K562 (cell line): ENCODE measurements around the gene MYO1H. TPM values are rescaled to one million over a fixed set of nuclear protein-coding genes. Genes with fewer than 3 reads are reported as not detected.

Experiments used
- ATAC-seq: fragments of 200-7000 bp; cut with Tn5 transposase; 3 replicates; pipeline ENCODE4 v1.9.1; 2020; ENCODE audit warnings: moderate library complexity
- BruUV-seq: library from RNA; stranded (reverse); fragments of 400-500 nt; replicated peaks from 2 replicates; lab custom pipeline; 2021; lab: Mats Ljungman, UMichigan
- CTCF ChIA-PET: fragments of 300-600 bp; formaldehyde crosslinking; extraction: SDS; loops from one replicate; lab custom pipeline; 2021; ENCODE audit warnings: low intra/inter-chr PET ratio; lab: Yijun Ruan, JAX
- POLR2A ChIA-PET: fragments of 300-600, 350-650 bp; sonication (Branson Sonifier 250); formaldehyde crosslinking; extraction: SDS; loops from one replicate; lab custom pipeline; 2021; ENCODE audit warnings: antibody characterized with exemption, inconsistent platforms; lab: Yijun Ruan, JAX
- DNase-seq, 4 experiments: peaks; one replicate each; pipeline versions ENCODE4 v3.0.0 to v3.0.0-alpha.2; 2011 to 2018; ENCODE audit warnings: low spot score in 3 of 4, mixed read lengths in 3 of 4; ENCODE audit errors: extremely low read depth in 1 of 4
- FAIRE-seq: peaks from 2 replicates; lab custom pipeline; 2011; peaks lifted over from hg19 to GRCh38; lab: Jason Lieb, UNC
- H2AFZ ChIP-seq: 2 replicates; pipeline ENCODE4 v1.6.0; 2011; ENCODE audit warnings: low read depth, low read length, control low read depth, inconsistent platforms
- H3K27ac ChIP-seq: fragments of 200-600 bp; 3 replicates; pipeline ENCODE4 v1.8.0; 2011; ENCODE audit warnings: low read depth, mild to moderate bottlenecking, control low read depth, inconsistent platforms, low read length, moderate library complexity, mixed read lengths; ENCODE audit errors: extremely low read depth
- H3K27me3 ChIP-seq, 2 experiments: fragments of 300-600 bp in 1 of 2; 2 replicates in 1 of 2; 3 replicates in 1 of 2; pipeline versions ENCODE4 v1.6.0 to v1.8.0; 2011; ENCODE audit warnings: inconsistent platforms in 2 of 2, low read length in 2 of 2, mild to moderate bottlenecking in 1 of 2, mixed read lengths in 1 of 2, moderate library complexity in 1 of 2; ENCODE audit not compliant: control insufficient read depth in 2 of 2, insufficient read depth in 2 of 2
- H3K36me3 ChIP-seq: fragments of 300-600 bp; 3 replicates; pipeline ENCODE4 v1.8.0; 2011; ENCODE audit warnings: mild to moderate bottlenecking, low read length, inconsistent platforms; ENCODE audit not compliant: control insufficient read depth, insufficient read depth
- H3K4me1 ChIP-seq, 2 experiments: fragments of 200-600 bp in 1 of 2; replicated peaks in 1 of 2; 2 replicates in 1 of 2; 3 replicates in 1 of 2; pipeline versions ENCODE4 v1.5.1 to v1.8.0; 2011; ENCODE audit warnings: inconsistent platforms in 2 of 2, low read length in 2 of 2, mild to moderate bottlenecking in 1 of 2, mixed read lengths in 1 of 2, moderate library complexity in 1 of 2; ENCODE audit not compliant: control insufficient read depth in 2 of 2, insufficient read depth in 2 of 2
- H3K4me2 ChIP-seq: 2 replicates; pipeline ENCODE4 v1.6.1; 2011; ENCODE audit warnings: low read length, control low read depth, inconsistent platforms, mixed read lengths; ENCODE audit not compliant: insufficient read depth
- H3K4me3 ChIP-seq: fragments of 200-600 bp; sonication (generic), shearing (Covaris generic); 2 replicates; pipeline ENCODE4 v1.5.1; 2016; ENCODE audit warnings: control low read depth, inconsistent platforms
- H3K79me2 ChIP-seq: fragments of 200-600 bp; 3 replicates; pipeline ENCODE4 v1.8.0; 2011; ENCODE audit warnings: low read length, inconsistent platforms; ENCODE audit not compliant: control insufficient read depth, insufficient read depth
- H3K9ac ChIP-seq, 2 experiments: 2 replicates each; pipeline versions ENCODE4 v1.6.0 to v1.6.1; 2011; ENCODE audit warnings: low read depth in 2 of 2, low read length in 2 of 2, control low read depth in 1 of 2, inconsistent platforms in 1 of 2, mild to moderate bottlenecking in 1 of 2, mixed read lengths in 1 of 2; ENCODE audit not compliant: insufficient read depth in 1 of 2
- H3K9me1 ChIP-seq: one replicate; pipeline ENCODE4 v1.6.0; 2011; ENCODE audit warnings: inconsistent platforms, mild to moderate bottlenecking, low read length, moderate library complexity; ENCODE audit not compliant: control insufficient read depth, insufficient read depth
- H3K9me3 ChIP-seq: replicated peaks from 2 replicates; pipeline ENCODE4 v1.5.1; 2011; ENCODE audit warnings: low read depth, low read length, inconsistent platforms; ENCODE audit not compliant: control insufficient read depth, insufficient read depth
- H4K20me1 ChIP-seq: replicated peaks from 2 replicates; pipeline ENCODE4 v1.6.1; 2011; ENCODE audit warnings: low read length, inconsistent platforms, mixed read lengths; ENCODE audit not compliant: control insufficient read depth, insufficient read depth
- CTCF ChIP-seq, 3 experiments: IDR thresholded peaks in 2 of 3; conservative IDR thresholded peaks in 1 of 3; 2 replicates each; pipeline ENCODE4 v1.5.1; 2011 to 2012; ENCODE audit warnings: low read length in 3 of 3, mild to moderate bottlenecking in 3 of 3, control low read depth in 2 of 3, improper control_type of control experiment in 1 of 3, inconsistent platforms in 1 of 3, low read depth in 1 of 3, mixed read lengths in 1 of 3, moderate library complexity in 1 of 3; ENCODE audit not compliant: insufficient read depth in 2 of 3
- HDGF ChIP-seq: fragments of 450-650 bp; IDR thresholded peaks from 2 replicates; pipeline ENCODE4 v1.6.1; 2016
- REST ChIP-seq, 2 experiments: fragments of 450-650 bp; formaldehyde crosslinking in 1 of 2; IDR thresholded peaks; 2 replicates each; pipeline versions ENCODE4 v1.4.0 to v1.6.1; 2014 to 2020; ENCODE audit warnings: mild to moderate bottlenecking in 2 of 2, borderline replicate concordance in 1 of 2, low read depth in 1 of 2
- SMARCA5 ChIP-seq: fragments of 450-650 bp; IDR thresholded peaks from 2 replicates; pipeline ENCODE4 v1.6.1; 2016
- TSC22D4 ChIP-seq: fragments of 450-650 bp; IDR thresholded peaks from 2 replicates; pipeline ENCODE4 v1.6.1; 2016; ENCODE audit warnings: missing genetic modification characterization, missing biosample characterization, control low read depth
- ZNF707 ChIP-seq: fragments of 250-450 bp; sonication (Bioruptor Pico); conservative IDR thresholded peaks from 2 replicates; pipeline ENCODE4 v1.8.0; 2022; ENCODE audit warnings: inconsistent platforms, mild to moderate bottlenecking, moderate library complexity
- WGBS: fragments of 100-300 bp; shearing (Covaris generic); methylation state at CpG from one replicate; pipeline ENCODE4 v1.1.6; 2016; ENCODE audit warnings: low coverage, mixed read lengths; ENCODE audit not compliant: insufficient coverage; ENCODE audit errors: missing lambda C conversion rate; 5-methylcytosine and 5-hydroxymethylcytosine counted together
- in situ Hi-C: fragments of 300-500 bp; cut with MboI; formaldehyde crosslinking; loops from 4 replicates; pipeline ENCODE4 v1.15.0; 2018; ENCODE audit warnings: inconsistent platforms, mixed read lengths
- intact Hi-C: fragments of 100-400 bp; cut with micrococcal nuclease; formaldehyde crosslinking; loops from 2 replicates; pipeline ENCODE4 v1.14.2; 2022
- polyA plus RNA-seq, 8 experiments: library from polyadenylated mRNA; depleted of rRNA in 4 of 8; stranded (reverse) in 5 of 8; unstranded in 3 of 8; fragments of >200 nt; fragmentation: Nextera tagmentation in 2 of 8; fragmentation: Illumina TruSeq in 1 of 8; extraction: Ambion mirVana in 2 of 8; extraction: Trizol in 1 of 8; gene quantifications; 2 replicates each; pipeline versions ENCODE4 v1.2.1 to v1.2.3, GENCODE V29; 2011 to 2014; ENCODE audit warnings: inconsistent platforms in 1 of 8, missing spikeins in 1 of 8
- total RNA-seq, 7 experiments: library from RNA; depleted of rRNA in 6 of 7; stranded (reverse); fragments of >200 nt in 6 of 7; fragmentation: Illumina TruSeq in 2 of 7; extraction: Trizol in 2 of 7; gene quantifications; 2 replicates each; pipeline versions ENCODE4 v1.2.1 to v1.2.3, GENCODE V29; 2011 to 2021; ENCODE audit warnings: low replicate concordance in 1 of 7

MYO1H gene
- total and polyA plus RNA-seq, 9 of the 15 experiments (the other 6 are each of a cell fraction or from before 2014, with no cell fraction given): not detected

GRCh38 chr12:109433618-109434017, 85.9 kb downstream of the MYO1H start:
- BruUV-seq: no TSS peak
- Histone ChIP-seq H2AFZ (no peak overlapping the region), H3K4me3 (no peak overlapping the region), H3K9me1 (no peaks in the 10 kb centered on the region), H3K4me1 (no peaks in the 10 kb centered on the region; a peak in 2 of 5 replicates), H3K79me2 (no peaks in the 10 kb centered on the region), H3K9ac (no peak overlapping the region), H3K9me3 (no peaks in the 10 kb centered on the region), H3K27me3 (peaks cover 17 to 40% of the 10 kb centered on the region in 2 experiments; a peak in 4 of 5 replicates), H3K27ac (no peak overlapping the region), H4K20me1 (no peaks in the 10 kb centered on the region), H3K4me2 (no peak overlapping the region), H3K36me3 (no peaks in the 10 kb centered on the region)
- WGBS: 32% methylated on average over 4 of the region's 4 CpGs
- CTCF ChIA-PET: no interaction called here
- intact Hi-C loops: loop anchor here (5.0 kb wide), 1 partner anchor 44 kb away; the partner anchor contains the start of genes KCTD10 and UBE3B
- no peak for FAIRE-seq
- in situ Hi-C loops: loop anchor here (5.0 kb wide), 1 partner anchor 339 kb away; no protein-coding TSS in a partner anchor
- peak; percentile 85 for ATAC-seq
- TF ChIP-seq REST (IDR thresholded peaks at IDR 0.05; ENCODE audit: borderline replicate concordance) (no peak), REST (CRISPR knock-in tag; IDR thresholded peaks at IDR 0.05; ENCODE audit: low read depth) (no peak), TSC22D4 (tag) (no peak), ZNF707 (CRISPR knock-in tag) (no peak), SMARCA5 (no peak), HDGF (no peak), CTCF (IDR thresholded peaks at IDR 0.05 in 2 of 3, conservative IDR thresholded peaks at IDR 0.05 in 1 of 3; ENCODE audit: insufficient read depth in 2 of 3, low read depth in 1 of 3, low read length in 3 of 3) (peak; percentile 42 to 59 (median 53))
- peak; percentile 18 to 65 (median 50) for DNase-seq
- POLR2A ChIA-PET: interaction anchor here (1.3 kb wide), 1 partner anchor 40 kb away, joined by 3 read pairs; no protein-coding TSS in a partner anchor
